GM19328 (cell line): ENCODE results near the gene FCAMR.
A peak's percentile ranks its signal among the peaks of the same experiment; 100 is the strongest.
"Not testable (repeated sequence)": the region's sequence is repeated elsewhere in the genome, so short reads cannot be mapped to it uniquely, and the experiment has no call there.

Experiments used
- ATAC-seq: cut with Tn5 transposase; IDR thresholded peaks from one replicate; pipeline ENCODE4 v1.9.1; 2021; ENCODE audit warnings: mild to moderate bottlenecking, moderate library complexity; ENCODE audit not compliant: unreplicated experiment

Gene FCAMR

DNA sequence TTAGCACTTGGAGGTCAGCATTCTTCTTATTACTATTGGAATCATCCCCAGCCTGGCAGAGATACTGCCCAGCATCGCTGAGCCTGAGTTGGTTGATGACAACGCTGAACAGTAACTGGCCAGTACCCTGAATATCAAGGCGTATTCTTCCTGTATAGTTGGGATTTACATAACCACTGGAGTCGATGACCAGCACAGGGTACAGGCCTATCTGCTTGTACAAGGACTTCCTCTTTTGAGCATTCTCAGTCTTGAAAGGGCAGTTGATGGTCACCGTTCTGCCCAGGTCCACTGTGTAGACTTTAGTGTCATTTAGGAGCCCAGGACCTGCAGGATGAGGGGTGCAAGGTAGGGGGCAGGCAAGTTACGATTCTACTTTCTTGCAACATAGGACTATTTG is 32.8 kb downstream of the FCAMR start:
- ATAC-seq: no peak

- ATAC-seq: no peak
Measured at GRCh38 chr1:206935491-206936067, 34.7 kb downstream of the FCAMR start.

DNA sequence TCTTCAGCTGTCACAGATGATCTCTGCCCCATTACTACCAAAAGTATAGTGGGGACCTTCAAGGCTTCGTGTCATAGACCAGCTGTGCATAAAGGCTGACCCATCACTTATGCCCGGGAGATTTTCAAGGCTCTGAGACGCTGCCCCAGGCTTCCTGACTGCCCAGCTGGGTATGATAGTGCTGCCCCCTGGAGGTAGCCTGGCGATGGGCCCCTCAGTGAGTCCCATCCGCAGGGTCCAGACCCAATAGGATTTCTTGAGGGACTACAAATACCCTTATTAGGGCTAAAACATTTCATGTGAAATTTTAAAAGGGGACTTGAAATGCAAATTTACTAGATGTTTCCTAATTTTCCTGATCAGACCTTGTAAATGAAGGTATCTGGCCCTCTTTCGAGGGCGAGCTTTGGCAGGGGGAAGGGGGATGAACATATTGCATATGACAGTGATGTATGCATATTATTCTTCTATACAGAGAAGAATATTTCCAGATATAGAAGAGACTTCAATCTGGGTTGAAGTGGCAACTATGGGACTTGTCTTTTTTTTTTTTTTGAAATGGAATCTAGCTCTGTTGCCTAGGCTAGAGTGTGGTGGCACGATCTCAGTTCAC is 36.8 kb downstream of the FCAMR start:
- ATAC-seq: no peak

- ATAC-seq: no peak
Measured at GRCh38 chr1:206932177-206932576, 38.1 kb downstream of the FCAMR start.

GRCh38 chr1:206931709-206932108 is 38.6 kb downstream of the FCAMR start:
- ATAC-seq: no peak

DNA sequence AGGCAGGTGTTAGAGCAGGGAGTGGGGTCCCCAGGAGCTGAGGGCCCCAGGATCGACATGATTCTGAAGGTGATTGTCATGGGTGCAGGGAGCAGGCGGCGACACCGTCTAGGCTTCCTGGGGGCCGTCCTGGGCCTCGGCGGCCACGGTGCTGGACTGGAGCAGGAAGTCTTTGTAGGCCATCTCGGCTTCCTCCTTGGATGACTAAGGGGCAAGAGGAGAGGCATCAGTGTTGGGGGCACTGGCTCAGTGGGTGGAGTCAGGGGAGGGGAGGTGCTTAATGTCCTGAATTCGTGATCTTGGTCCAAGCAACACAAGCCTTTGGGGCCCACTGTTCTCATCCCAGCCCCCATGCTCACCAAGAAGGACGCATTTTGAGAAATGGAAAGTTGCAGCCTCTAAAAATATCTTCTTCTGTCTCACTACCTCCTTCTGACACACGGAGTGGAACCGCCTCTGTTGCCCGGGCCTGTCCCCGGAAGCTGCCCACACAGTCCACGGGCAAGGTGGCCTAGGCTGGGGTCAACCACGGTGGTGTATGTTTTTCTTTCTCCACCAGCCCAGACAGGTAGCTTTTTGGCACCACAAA is 40.0 kb downstream of the FCAMR start:
- ATAC-seq: peak; percentile 75

DNA sequence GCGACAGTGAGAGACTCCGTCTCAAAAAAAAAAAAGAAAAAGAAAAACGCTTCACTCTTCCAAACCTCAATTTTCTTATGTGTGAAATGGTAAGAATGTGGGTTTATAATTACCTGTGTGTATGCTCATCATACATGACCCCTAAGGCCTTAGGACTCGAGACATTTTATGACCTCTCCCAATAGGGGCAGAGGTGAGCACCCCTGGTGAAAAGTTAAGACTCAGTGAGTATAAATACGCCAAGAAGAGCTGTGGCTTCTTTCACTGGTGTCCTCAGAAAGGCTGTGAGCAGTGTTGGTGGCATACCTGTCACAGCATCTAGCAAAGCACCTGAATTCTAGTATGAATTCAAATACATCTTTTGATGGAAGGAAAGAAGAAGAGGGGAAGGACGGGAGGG is 40.7 kb downstream of the FCAMR start:
- ATAC-seq: no peak

GRCh38 chr1:206926286-206926685 is 44.0 kb downstream of the FCAMR start:
- no peak for ATAC-seq

DNA sequence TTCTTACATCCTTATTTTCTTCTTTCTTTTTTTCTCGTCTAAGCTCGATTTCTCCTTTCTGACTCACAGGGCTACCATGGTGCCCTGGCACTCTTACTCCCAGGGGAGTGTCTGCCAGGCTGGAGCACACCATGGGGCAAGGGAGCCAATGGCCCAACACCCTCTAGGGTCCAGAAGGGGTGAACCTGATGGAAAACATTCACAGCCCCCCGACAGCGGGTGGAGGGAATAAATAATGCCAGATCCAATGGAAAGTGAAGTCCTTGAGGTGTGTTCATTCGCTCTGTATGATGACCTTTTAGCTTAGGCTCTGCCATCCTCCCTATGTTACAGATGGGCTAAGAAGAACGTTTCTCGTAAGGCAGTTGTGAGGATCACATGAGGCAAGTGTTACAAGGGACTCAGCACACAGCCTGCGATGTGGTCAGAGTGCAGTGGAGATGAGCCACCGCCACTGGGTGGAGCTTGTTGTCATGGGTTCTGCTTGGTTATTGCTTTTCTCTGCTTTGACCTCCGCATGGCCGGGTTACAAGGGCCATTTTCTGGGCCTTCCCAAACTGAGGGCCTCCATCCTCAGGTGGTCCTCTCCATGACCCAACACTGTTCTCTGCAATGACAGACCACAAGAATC is 45.0 kb downstream of the FCAMR start:
- peak; percentile 43 for ATAC-seq

DNA sequence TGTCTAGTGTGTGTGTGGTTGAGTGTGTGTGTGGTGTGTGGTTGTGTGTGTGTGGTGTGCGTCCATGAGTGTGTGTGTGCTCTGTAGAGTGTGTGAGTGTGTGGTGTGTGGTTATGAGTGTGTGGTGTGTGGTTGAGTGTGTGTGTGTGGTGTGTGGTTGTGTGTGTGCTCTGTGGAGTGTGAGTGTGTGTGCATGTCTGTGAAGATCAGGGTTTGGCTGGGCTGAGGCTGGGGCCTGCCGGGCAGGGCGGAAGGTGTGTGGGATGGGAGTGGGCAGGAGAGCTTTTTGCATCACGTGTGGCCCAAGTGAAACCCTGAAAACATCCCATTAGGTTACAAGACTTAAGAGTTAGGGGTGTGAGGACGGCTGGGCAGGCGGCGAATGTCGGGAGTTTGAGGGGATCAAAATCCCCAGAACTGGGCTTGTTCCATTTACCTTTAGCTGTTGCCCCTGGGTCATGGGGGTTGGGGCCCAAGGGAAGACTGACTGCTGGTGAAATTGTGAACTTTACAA is 45.6 kb downstream of the FCAMR start:
- ATAC-seq: peak; percentile 23

DNA sequence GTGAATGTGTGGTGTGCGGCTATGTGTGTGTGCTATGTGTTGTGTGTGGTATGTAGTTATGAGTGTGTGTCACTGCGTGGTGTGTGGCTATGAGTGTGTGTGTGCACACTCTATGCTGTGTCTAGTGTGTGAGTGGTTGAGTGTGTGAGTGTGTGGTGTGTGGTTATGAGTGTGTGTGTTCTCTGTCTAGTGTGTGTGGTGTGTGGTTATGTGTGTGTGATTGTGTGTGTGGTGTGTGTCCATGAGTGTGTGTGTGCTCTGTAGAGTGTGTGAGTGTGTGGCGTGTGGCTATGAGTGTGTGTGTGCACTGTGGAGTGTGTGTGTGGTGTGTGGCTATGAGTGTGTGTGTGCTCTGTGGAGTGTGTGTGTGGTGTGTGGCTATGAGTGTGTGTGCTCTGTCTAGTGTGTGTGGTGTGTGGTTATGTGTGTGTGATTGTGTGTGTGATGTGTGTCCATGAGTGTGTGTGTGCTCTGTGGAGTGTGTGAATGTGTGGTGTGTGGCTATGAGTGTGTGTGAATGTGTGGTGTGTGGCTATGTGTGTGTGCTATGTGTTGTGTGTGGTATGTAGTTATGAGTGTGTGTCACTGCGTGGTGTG is 46.2 kb downstream of the FCAMR start:
- not testable (repeated sequence) for ATAC-seq

- ATAC-seq: peak; percentile 50
Measured at GRCh38 chr1:206923009-206923960, 47.0 kb downstream of the FCAMR start.

GRCh38 chr1:206922524-206922923 is 47.7 kb downstream of the FCAMR start:
- ATAC-seq: no peak

DNA sequence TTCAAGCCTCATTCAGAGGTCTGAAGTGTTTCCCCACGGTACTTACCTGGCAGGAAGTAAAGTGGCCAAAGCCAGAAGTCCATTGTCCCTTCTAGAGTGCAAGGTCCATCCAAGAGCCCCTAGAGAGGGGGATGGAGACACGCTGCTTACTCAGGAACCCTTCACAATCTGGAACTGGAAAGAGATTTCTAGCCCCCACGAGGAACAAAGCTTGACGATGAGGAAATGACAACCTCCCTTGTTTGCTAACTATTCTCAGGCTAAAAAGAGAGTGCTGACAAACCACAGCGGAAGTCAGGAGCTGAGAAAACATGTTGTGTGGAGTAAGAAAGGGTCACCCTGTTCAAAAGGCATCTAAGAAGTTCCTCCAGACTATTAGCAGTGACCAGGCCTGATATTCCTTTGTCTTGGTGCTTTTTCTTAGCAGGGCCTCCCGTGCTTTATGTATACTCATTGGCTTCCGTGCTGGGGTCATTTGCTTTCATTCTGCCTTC is 48.4 kb downstream of the FCAMR start, which contains the start of gene FCMR:
Gene FCMR, minus strand, starts transcription at position 170 of the 494 bp plus-strand sequence. Its CDS starts 87 bp downstream, at position 83.
- ATAC-seq: no peak

DNA sequence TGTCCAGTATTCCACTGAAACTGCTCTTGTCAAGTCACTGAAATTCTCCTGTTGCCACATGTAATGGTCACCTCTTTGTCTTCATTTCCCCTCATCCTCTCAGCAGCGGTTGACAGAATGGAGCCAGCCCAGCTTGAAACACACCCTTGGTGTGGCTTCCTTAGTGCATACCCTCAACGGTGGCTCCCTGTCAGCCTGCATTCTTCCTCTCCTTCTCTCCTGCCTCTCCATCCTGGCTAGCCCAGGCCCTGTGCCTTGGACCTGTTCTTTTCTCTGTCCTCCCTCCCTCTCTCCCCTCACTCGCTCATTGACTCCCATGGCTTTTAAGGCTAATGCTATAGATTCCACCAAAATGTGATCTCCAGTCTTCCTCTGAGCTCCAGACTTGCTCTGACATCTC is 52.2 kb downstream of the FCAMR start:
- no peak for ATAC-seq

DNA sequence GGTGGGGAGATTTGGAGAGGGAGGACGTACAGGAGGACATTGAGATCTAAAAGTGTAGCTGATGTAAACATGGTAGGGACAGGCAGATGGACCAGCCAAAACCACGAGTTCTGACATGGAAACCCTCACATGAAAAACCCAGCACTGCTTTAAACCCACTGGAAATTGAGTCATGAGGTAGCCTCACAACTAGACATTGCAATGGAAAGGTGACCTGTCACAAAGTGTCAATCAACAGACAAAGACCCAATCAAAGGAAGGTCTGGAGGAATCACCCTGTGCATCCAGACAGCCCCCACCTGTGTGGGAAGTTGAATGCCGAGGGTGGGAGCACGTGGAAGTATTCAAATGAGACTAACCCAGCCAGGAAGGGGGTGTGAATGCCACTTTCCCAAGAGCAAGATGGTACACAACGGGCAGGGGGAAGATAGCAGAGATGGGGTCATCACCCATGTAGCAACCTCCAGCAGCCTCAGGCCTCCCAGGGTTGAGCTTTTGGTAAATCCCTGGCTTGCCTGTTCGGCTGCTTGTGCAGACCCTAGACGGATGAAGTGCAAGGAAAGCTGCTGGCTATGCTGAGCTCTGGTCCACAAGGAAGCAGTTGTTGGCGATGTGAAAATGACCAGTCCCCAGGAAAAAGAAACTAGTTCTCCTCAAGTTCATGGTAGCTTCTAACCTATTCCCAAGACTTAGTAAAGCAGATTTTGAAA is 54.1 kb downstream of the FCAMR start:
- ATAC-seq: no peak

DNA sequence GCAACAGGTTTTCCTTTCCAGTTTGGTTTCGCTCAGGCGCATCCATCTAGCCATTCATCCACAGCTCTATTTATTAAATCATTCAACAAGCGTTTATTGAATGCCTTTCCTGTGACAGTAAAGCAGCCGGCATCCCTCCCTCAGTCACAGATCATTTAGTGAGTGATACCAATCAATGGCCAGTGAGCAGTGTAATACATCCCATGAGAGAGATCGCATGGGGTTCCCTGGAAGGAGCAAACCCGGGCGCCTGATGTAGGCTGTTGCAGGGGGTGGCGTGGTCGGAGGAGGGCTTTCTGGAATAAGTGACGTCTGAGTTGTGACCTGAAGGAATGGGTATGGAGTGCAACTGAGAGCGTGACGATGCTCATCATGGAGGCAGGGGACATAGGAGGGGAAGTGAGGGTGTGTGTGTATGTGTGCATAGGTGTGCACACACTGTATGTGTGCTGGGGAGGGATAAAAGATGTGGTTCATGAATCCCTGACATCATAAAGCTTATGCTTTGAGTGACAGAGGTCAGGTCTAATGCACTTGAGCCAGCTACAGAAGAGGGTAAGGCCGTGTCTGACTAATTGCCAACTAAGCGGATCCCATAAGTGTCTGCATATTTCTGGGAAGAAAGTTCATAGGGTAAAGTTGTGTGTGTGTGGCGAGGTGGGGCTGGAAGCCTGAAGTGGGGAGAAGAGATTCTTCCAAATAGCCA is 55.1 kb downstream of the FCAMR start:
- no peak for ATAC-seq

GRCh38 chr1:206913766-206914537 is 56.3 kb downstream of the FCAMR start:
- no peak for ATAC-seq
